ENCODE data around the gene CHRM4. TPM values are rescaled to one million over a fixed set of nuclear protein-coding genes. Genes with fewer than 3 reads are reported as not detected.

CHRM4 gene
- total RNA-seq, 2 donors from 2014 or later: 0.75 to 0.81 TPM

DNA sequence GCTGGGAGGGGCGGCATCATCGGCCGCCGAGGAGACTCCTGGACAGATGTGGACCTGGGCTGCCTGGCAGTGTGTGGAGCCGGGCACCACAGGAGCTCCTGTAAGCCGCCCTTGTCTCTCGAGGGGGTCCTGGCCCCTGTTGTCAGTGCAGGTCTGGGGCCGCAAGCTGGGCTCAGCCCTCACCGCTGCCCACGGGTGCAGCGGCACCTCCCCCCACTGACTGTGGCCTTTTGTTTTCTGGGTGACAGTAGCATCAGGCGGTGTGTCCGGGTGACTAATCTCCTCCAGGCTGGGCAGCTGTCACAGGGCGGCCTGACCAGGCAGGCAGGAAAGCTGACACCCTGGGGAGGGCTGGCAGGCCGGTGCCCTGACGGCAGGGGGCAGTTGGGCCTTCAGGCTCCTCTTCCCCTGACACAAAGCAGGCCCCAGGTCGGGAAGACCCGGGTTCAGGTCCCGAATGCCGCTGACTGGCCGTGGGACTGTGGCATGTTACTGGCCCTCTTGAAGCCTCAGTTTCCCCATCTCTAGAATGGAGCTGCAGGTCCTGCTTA, 28.0 kb downstream of the CHRM4 start:
- H3K4me3 Mint-ChIP-seq: peak overlapping the region; percentile 87

DNA sequence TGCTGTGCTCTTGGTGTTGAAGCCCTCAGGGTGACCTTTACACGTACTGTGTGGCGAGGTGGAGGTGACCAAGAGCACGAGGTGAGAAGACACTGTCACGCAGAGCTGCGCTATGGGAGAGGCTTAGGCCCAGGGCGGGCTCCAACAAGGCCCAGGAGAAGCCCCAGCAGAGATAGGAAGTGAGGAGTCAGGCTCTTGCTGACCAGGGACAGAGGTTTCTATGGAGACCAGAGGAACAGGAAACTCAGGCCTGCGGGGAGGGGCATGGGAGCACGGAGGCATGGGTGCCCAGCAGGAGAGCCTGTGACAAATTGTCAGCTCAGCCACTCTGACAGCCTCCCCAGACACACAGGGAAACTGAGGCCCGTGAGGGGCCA, 28.6 kb downstream of the CHRM4 start:
- H3K4me1 Mint-ChIP-seq (ENCODE audit: low read depth in 2 of 2): peaks cover 31 to 43% of the 10 kb centered on the region in 2 donors
- ATAC-seq: peak; percentile 65 to 70
- no peaks in the 10 kb centered on the region for H3K9me3 Mint-ChIP-seq
- H3K27ac Mint-ChIP-seq: peak overlapping the region; percentile 95 to 97
- peak overlapping the region; percentile 87 for H3K4me3 Mint-ChIP-seq
- DNase-seq (ENCODE audit: low spot score): peak; percentile 74
- H3K27me3 Mint-ChIP-seq: no peaks in the 10 kb centered on the region
- H3K36me3 Mint-ChIP-seq: no peaks in the 10 kb centered on the region

More for the DNA sequence above, 28.0 kb downstream of the CHRM4 start:
- Mint-ChIP-seq H3K27ac (peak overlapping the region; percentile 95 to 97), H3K27me3 (no peaks in the 10 kb centered on the region), H3K36me3 (no peaks in the 10 kb centered on the region), H3K9me3 (no peaks in the 10 kb centered on the region), H3K4me1 (ENCODE audit: low read depth in 2 of 2) (peaks cover 33 to 42% of the 10 kb centered on the region in 2 donors)
- peak; percentile 31 to 43 for ATAC-seq
- no peak for DNase-seq (ENCODE audit: low spot score)

DNA sequence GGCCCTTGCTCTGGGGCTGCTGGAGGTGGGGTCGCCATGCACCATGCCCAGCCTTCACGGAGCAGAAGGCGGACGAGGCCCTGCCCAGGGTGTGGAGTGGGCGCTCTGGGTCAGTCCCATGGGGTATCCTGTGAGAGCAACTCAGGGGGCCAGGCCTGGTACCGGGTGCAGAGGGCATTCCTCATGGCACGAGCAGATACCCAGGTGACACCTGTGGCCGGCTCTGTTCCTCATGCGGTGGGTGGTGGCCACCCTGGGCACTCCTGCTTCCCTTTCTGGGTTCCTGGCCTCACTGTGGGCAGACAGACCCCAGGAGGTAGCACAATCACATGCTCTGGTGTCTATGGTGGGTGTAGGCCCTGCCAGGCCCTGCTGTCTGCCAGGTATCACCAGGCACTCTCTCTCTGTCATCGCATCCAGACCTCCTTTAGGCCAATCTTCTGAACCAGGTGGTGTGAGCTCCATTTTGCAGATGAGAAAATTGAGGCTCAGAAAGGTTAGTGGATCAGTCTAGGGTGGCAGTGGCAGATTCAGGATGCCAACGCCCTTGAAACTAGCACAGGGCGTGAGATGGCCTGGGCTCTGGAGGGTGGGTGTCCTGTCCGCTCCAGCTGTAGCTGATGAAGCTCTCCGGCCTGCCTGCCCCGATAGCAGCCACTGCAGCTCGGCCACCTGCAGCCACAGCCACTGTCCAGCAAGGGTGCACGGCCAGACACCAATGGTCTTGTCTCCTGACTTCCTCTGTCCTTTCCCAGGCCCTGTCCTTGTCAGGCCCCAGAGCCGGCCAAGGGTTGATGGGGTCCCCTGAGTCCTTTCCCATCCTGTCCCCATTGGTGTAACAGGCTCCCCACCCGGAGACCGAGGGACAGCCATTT, 29.2 kb downstream of the CHRM4 start:
- DNase-seq (ENCODE audit: low spot score) (no peak), ATAC-seq (no peak)
- H3K9me3 Mint-ChIP-seq: no peaks in the 10 kb centered on the region
- peak overlapping the region; percentile 95 to 97 for H3K27ac Mint-ChIP-seq
- no peaks in the 10 kb centered on the region for H3K36me3 Mint-ChIP-seq
- no peaks in the 10 kb centered on the region for H3K27me3 Mint-ChIP-seq
- peaks cover 37 to 47% of the 10 kb centered on the region in 2 donors for H3K4me1 Mint-ChIP-seq (ENCODE audit: low read depth in 2 of 2)
- H3K4me3 Mint-ChIP-seq: peak overlapping the region; percentile 87

DNA sequence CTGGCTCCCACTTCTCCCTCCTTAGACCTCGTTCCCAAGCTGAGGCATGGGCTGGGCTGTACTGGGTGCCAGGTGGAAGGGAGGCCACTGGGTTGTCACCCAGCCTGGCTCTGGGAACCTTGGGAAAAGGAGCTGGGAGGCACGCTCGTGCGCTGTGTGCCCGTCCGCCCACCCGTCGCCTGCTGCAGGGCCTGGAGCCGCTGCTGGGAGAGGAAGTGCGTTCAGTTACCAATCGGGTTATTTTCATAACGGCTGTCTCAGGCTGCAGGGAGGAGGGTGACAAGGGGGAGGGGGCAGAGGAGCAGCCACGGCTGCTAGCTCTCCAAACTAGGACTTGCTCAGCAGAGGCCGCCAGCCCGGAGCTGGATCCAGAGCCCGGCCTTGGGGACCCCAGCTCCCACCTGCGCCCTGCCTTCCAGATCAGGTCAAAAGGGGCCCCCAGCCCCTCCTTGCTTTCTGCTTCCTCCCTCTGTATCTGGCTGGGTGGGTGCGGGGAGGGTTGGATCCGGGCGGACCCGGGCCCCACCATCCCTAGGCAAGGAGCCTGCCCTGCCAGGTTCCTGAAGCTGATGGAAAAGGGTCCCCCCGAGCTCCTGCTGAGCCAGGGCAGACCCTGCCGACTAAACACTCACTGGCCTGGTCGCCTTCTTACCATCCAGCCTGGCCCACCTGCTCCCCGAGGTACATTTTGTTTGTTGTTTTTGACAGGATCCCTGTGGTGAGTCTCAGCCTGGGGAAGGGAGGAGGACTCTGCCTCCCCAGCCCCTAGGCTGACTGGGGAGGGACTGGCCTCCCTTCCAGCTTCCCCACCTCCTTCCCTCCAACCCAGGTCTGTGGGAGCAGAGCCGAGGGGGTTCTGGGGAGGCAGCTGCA, 30.1 kb downstream of the CHRM4 start:
- H3K9me3 Mint-ChIP-seq: no peaks in the 10 kb centered on the region
- peak overlapping the region; percentile 87 for H3K4me3 Mint-ChIP-seq
- ATAC-seq (peak; percentile 85 to 86), DNase-seq (ENCODE audit: low spot score) (peak; percentile 80)
- H3K36me3 Mint-ChIP-seq: no peaks in the 10 kb centered on the region
- peaks cover 45 to 51% of the 10 kb centered on the region in 2 donors for H3K4me1 Mint-ChIP-seq (ENCODE audit: low read depth in 2 of 2)
- peak overlapping the region; percentile 95 to 97 for H3K27ac Mint-ChIP-seq
- no peaks in the 10 kb centered on the region for H3K27me3 Mint-ChIP-seq

DNA sequence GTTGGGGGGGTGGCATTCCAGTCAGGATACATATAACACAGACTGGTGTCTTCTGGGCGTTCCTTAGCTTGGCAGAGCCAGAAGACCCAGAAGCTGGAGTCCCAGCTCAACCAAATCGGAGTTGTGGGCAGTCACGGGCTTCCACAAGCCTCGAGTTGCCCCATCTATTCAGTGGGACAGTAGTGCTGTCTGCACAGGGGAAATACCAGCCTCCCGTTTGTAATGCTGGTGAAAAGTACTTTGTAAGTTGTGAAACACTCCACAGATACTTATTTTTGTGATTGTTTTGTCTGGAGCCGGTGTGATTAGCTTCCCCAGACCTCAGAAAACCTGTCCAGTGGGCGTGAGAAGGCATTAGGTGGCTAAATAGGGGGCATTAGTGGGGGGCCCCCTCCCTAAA, 30.7 kb downstream of the CHRM4 start:
- Mint-ChIP-seq H3K27me3 (no peaks in the 10 kb centered on the region), H3K27ac (peak overlapping the region; percentile 95 to 97), H3K9me3 (no peaks in the 10 kb centered on the region), H3K4me1 (ENCODE audit: low read depth in 2 of 2) (peaks cover 50 to 56% of the 10 kb centered on the region in 2 donors), H3K36me3 (no peaks in the 10 kb centered on the region), H3K4me3 (peak overlapping the region; percentile 87)
- no peak for DNase-seq (ENCODE audit: low spot score)
- ATAC-seq: peak; percentile 57 to 67

DNA sequence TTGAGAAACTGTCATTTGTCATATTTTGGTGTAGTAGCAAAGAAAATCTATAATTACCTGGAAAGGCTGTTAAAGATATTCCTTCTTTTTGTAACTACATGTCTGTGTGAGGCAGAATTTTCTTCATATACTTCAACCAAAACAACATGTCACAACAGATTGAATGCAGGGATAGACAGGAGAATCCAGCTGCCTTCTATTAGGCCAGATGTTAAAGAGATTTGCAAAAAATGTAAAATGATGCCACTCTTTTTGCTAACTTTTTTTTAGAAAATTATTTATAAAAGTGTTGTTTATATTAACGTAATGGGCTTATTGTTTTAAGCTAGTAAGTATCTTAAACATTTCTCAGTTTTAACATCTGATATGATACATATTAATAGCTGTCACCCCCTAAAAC, 31.6 kb downstream of the CHRM4 start:
- Mint-ChIP-seq H3K27ac (peak overlapping the region in 1 of 2 donors; percentile 97), H3K4me1 (ENCODE audit: low read depth in 2 of 2) (peaks cover 48 to 56% of the 10 kb centered on the region in 2 donors), H3K9me3 (no peaks in the 10 kb centered on the region), H3K4me3 (peak overlapping the region; percentile 87), H3K36me3 (no peaks in the 10 kb centered on the region), H3K27me3 (no peaks in the 10 kb centered on the region)
- DNase-seq (ENCODE audit: low spot score) (no peak), ATAC-seq (no peak)

DNA sequence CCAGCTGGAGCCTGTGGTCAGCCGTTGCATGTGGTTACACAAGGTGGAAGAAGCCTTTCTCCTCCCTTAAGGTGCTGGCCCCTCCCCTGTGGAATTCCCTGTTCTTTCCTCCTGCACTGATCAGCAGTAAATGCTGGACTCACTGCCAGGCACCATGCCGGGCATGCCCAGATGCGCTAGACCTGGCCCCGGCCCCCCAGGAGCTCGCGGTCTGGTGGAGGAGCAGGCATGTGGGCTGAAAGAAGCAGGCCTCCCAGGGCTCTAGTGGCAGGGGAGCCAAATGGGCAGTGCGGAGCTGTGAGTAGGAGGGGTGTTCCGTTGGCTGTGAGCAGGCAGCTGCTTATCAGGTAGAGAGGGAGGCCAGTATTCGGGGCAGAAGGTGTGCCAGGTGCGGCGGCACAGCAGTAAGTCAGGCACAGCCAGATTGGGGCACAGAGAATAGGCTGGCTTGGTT, 34.1 kb downstream of the CHRM4 start:
- Mint-ChIP-seq H3K4me1 (ENCODE audit: low read depth in 2 of 2) (peaks cover 53 to 58% of the 10 kb centered on the region in 2 donors), H3K27ac (peak overlapping the region; percentile 74 to 84), H3K9me3 (no peaks in the 10 kb centered on the region), H3K4me3 (peak overlapping the region; percentile 5), H3K27me3 (no peaks in the 10 kb centered on the region), H3K36me3 (no peaks in the 10 kb centered on the region)
- ATAC-seq (no peak), DNase-seq (ENCODE audit: low spot score) (no peak)

DNA sequence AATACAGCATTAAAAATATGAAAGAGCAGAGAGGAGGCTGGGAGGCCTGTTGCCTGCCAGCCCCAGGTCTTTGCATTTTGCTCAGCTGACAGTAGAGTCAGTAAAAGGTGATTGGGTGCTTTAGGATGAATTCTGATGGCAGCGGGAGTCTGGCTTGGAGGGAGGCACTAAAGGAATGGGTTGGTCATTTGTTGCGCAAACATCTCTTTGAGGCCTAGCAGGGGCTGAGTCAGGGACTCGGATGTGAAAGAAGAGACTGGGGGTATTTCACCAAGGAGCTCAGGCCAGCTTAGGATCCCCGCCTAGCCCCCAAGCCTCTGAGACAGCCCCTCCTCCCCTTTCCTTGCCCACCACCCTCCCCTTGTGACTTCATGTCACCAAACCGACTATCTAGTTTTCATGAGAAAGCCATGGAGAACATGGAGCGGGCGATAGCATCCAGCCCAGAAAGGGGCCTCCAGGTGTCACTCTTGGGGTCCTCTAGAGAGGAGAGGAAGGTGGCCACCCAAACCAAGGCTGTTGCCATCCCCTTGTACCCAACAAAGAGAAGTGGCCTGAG, 34.6 kb downstream of the CHRM4 start:
- no peak for ATAC-seq
- Mint-ChIP-seq H3K27ac (peak overlapping the region; percentile 74 to 84), H3K4me1 (ENCODE audit: low read depth in 2 of 2) (peaks cover 50 to 55% of the 10 kb centered on the region in 2 donors), H3K4me3 (peak overlapping the region; percentile 48), H3K36me3 (no peaks in the 10 kb centered on the region), H3K9me3 (no peaks in the 10 kb centered on the region), H3K27me3 (no peaks in the 10 kb centered on the region)
- DNase-seq (ENCODE audit: low spot score): no peak

DNA sequence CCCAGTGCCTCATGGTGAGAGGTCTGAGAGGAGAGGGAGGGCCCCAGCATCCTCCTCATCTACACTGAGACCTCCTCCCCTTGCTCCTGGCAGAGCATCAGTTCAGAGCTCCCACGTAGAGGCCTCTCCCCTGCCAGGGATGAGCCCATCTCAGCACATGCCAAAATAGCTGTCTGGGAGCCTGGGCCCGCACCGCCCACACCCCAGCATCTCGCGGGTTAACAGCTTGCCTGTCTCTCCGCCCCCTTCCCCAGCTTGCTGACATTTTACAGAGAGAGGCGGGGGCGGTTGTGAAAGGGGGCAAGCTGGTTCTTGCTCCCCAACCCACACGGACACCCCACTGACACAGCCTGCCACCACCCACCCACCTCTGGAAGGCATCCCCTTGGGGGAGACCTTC, 37.9 kb downstream of the CHRM4 start:
- no peaks in the 10 kb centered on the region for H3K27me3 Mint-ChIP-seq
- no peaks in the 10 kb centered on the region for H3K36me3 Mint-ChIP-seq
- H3K4me1 Mint-ChIP-seq (ENCODE audit: low read depth in 2 of 2): peaks cover 62 to 63% of the 10 kb centered on the region in 2 donors
- peak in 1 of 2 donors; percentile 29 for ATAC-seq
- no peaks in the 10 kb centered on the region for H3K9me3 Mint-ChIP-seq
- H3K4me3 Mint-ChIP-seq: peak overlapping the region; percentile 69
- no peak for DNase-seq (ENCODE audit: low spot score)
- H3K27ac Mint-ChIP-seq: peak overlapping the region; percentile 64 to 87

DNA sequence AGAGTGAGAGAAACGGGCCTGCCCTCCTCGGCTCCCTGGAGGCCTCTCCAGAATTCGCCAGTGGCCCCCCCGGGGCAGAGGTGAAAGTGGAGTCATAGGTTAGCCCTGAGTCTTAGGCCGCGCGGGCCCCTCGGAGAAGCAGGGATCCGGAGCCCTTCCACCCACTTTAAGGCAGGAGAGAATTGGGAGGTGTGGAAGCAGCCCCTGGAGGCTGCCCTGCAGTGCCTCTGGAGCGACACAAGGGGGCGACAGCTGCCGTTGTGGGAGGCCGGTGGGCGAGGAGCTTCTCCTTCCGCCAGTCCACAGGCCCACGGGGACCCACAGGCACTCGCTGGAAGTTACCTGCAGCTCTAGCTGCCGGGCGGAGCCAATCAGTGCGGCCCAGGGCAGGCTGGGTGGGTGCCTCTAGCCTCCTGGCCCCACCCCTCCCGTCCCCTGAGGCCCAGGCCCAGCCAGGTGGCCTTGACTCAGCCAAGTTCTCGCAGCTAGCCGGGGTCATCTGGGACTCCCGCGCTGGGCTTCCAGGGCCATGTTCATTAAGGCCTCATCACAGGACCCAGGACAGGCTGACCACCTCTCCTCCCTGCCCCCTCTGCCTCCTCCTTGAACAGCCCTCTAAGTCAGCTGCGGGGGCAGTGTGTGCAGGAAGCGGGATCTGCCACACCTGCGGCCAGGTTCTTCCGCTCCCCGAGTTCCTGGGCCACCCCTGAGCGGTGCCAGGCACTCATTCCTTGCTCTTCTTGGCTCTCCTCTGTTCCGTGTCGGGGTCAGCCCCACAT, 39.3 kb downstream of the CHRM4 start:
- Mint-ChIP-seq H3K36me3 (no peaks in the 10 kb centered on the region), H3K27ac (peak overlapping the region; percentile 64 to 87), H3K4me3 (peak overlapping the region; percentile 72), H3K4me1 (ENCODE audit: low read depth in 2 of 2) (peaks cover 57 to 61% of the 10 kb centered on the region in 2 donors), H3K9me3 (no peaks in the 10 kb centered on the region), H3K27me3 (no peaks in the 10 kb centered on the region)
- ATAC-seq (peak in 1 of 2 donors; percentile 12), DNase-seq (ENCODE audit: low spot score) (no peak)

DNA sequence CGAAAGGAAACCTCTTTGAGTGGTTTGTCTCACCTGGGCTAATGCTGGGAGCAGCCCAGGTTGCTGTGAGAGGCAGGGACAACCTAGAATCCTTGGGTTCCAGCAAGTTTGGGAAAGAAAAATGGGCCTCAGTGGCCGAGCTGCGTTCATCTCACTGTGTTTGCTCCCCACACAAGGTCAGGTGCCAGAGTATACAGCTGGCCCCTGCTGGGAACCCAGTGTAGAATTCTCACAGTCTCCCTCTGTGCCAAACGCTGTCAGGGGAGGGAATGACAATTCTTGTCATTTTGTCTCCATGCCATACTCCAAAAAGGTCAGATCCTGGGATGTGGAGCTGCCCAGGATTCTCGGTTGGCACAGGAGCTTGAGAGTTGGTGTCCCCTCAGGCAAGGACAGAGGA, 40.0 kb downstream of the CHRM4 start:
- H3K4me3 Mint-ChIP-seq: peak overlapping the region; percentile 72
- DNase-seq (ENCODE audit: low spot score): no peak
- no peaks in the 10 kb centered on the region for H3K27me3 Mint-ChIP-seq
- no peaks in the 10 kb centered on the region for H3K9me3 Mint-ChIP-seq
- peak overlapping the region; percentile 64 to 86 for H3K27ac Mint-ChIP-seq
- peaks cover 56 to 60% of the 10 kb centered on the region in 2 donors for H3K4me1 Mint-ChIP-seq (ENCODE audit: low read depth in 2 of 2)
- ATAC-seq: no peak
- no peaks in the 10 kb centered on the region for H3K36me3 Mint-ChIP-seq

DNA sequence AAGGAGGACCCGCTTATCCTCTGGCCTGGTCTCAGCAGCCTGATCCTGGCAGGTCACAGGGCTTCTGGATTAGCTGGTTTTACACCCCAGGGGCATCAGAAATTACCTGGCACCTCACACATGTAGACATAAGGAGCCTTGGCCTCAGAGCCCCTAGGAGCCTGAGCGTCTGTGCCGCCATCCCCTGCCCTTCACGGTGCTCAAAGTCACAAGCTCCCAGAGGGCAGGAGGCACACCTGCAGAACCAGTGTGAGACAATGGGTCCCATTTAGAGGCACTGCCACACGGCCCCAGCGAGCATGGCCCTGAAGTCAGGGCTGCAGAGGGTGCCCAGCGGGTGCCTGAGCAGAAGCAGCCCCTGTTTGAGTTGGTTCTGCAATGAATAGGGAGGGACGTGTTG, 40.4 kb downstream of the CHRM4 start:
- Mint-ChIP-seq H3K9me3 (no peaks in the 10 kb centered on the region), H3K27me3 (no peaks in the 10 kb centered on the region), H3K36me3 (no peaks in the 10 kb centered on the region), H3K4me3 (peak overlapping the region; percentile 72), H3K27ac (peak overlapping the region; percentile 64 to 86), H3K4me1 (ENCODE audit: low read depth in 2 of 2) (peaks cover 56 to 60% of the 10 kb centered on the region in 2 donors)
- ATAC-seq (no peak), DNase-seq (ENCODE audit: low spot score) (no peak)

All from natural killer cell treated with Interleukin-12 subunit alpha and Interleukin-12 subunit beta and Interleukin-15 and Interleukin-18, amount 100 ng/mL, for 72 hours (primary cell).